Cardiac muscle cell (in vitro differentiated cells and primary cell): ENCODE results near the gene OSBPL9. TPM values are rescaled to one million over a fixed set of nuclear protein-coding genes. Genes with fewer than 3 reads are reported as not detected.
A peak's percentile ranks its signal among the peaks of the same experiment; 100 is the strongest.

Source experiments
- DNase-seq, 2 donors: peaks; one replicate each; pipeline versions ENCODE4 v3.0.0 to v3.0.0-alpha.2; 2010 to 2017; ENCODE audit warnings: low read depth in 1 of 2, low spot score in 1 of 2
- H3K27ac ChIP-seq: fragments of 200-600 bp; sonication (generic); 2 replicates; pipeline ENCODE4 v1.5.1; 2016
- H3K27me3 ChIP-seq: fragments of 200-600 bp; sonication (generic); 2 replicates; pipeline ENCODE4 v1.6.0; 2016; ENCODE audit warnings: control low read depth
- H3K36me3 ChIP-seq: fragments of 200-600 bp; sonication (generic); 2 replicates; pipeline ENCODE4 v1.5.1; 2016; ENCODE audit warnings: control low read depth
- H3K4me1 ChIP-seq: fragments of 200-600 bp; sonication (generic); 2 replicates; pipeline ENCODE4 v1.8.1; 2017; ENCODE audit warnings: low read depth, mild to moderate bottlenecking, mixed run types
- H3K4me3 ChIP-seq: fragments of 200-600 bp; sonication (generic); 2 replicates; pipeline ENCODE4 v1.5.1; 2016; ENCODE audit warnings: mild to moderate bottlenecking
- H3K9me3 ChIP-seq: fragments of 200-600 bp; sonication (generic); 2 replicates; pipeline ENCODE4 v1.5.1; 2017; ENCODE audit warnings: low read depth, mild to moderate bottlenecking, control low read depth
- CTCF ChIP-seq: IDR thresholded peaks from 2 replicates; pipeline ENCODE4 v1.5.1; 2012; ENCODE audit warnings: low read depth, mild to moderate bottlenecking, low read length
- polyA plus RNA-seq: library from polyadenylated mRNA; unstranded; fragments of >200 nt; fragmentation: Nextera tagmentation; extraction: Ambion mirVana; gene quantifications from 2 replicates; pipeline ENCODE4 v1.2.1, GENCODE V29; 2016
- total RNA-seq: library from RNA; depleted of rRNA; stranded (reverse); fragments of >200 nt; gene quantifications from 2 replicates; pipeline ENCODE4 v1.2.3, GENCODE V29; 2016

Gene OSBPL9
- total and polyA plus RNA-seq, 2 experiments from 2014 or later: 103 to 104 TPM

- peak in 1 of 2 donors; percentile 12 for DNase-seq
- no peaks in the 10 kb centered on the region for H3K27me3 ChIP-seq
- no peaks in the 10 kb centered on the region for H3K9me3 ChIP-seq
- H3K27ac ChIP-seq: peak overlapping the region; percentile 67
- TF ChIP-seq CTCF: no peak
- no peaks in the 10 kb centered on the region for H3K36me3 ChIP-seq
- H3K4me3 ChIP-seq: no peak overlapping the region
- H3K4me1 ChIP-seq: peaks cover 66% of the 10 kb centered on the region
Measured at GRCh38 chr1:51733793-51734522, 117.1 kb downstream of the OSBPL9 start.

- no peaks in the 10 kb centered on the region for H3K36me3 ChIP-seq
- peak overlapping the region; percentile 67 for H3K27ac ChIP-seq
- H3K9me3 ChIP-seq: no peaks in the 10 kb centered on the region
- DNase-seq: peak in 1 of 2 donors; percentile 6
- peaks cover 66% of the 10 kb centered on the region for H3K4me1 ChIP-seq
- H3K4me3 ChIP-seq: no peak overlapping the region
- no peaks in the 10 kb centered on the region for H3K27me3 ChIP-seq
- TF ChIP-seq CTCF: no peak
Measured at GRCh38 chr1:51734896-51735745, 118.2 kb downstream of the OSBPL9 start.

- Histone ChIP-seq H3K27ac (peak overlapping the region; percentile 67), H3K9me3 (no peaks in the 10 kb centered on the region), H3K4me1 (peaks cover 67% of the 10 kb centered on the region), H3K27me3 (no peaks in the 10 kb centered on the region), H3K36me3 (no peaks in the 10 kb centered on the region), H3K4me3 (no peak overlapping the region)
- no peak for DNase-seq
- TF ChIP-seq CTCF: no peak
Measured at GRCh38 chr1:51735746-51736254, 118.9 kb downstream of the OSBPL9 start.

- Histone ChIP-seq H3K9me3 (no peaks in the 10 kb centered on the region), H3K4me1 (peaks cover 60% of the 10 kb centered on the region), H3K27me3 (no peaks in the 10 kb centered on the region), H3K27ac (peak overlapping the region; percentile 49), H3K36me3 (no peaks in the 10 kb centered on the region), H3K4me3 (no peak overlapping the region)
- no peak for TF ChIP-seq CTCF
- DNase-seq: peak; percentile 78 to 79
Measured at GRCh38 chr1:51736702-51737101, 119.8 kb downstream of the OSBPL9 start.

- H3K4me3 ChIP-seq: no peak overlapping the region
- no peak for TF ChIP-seq CTCF
- H3K27ac ChIP-seq: no peak overlapping the region
- H3K36me3 ChIP-seq: no peaks in the 10 kb centered on the region
- no peaks in the 10 kb centered on the region for H3K27me3 ChIP-seq
- no peaks in the 10 kb centered on the region for H3K9me3 ChIP-seq
- DNase-seq: no peak
- H3K4me1 ChIP-seq: peaks cover 46% of the 10 kb centered on the region
Measured at GRCh38 chr1:51738681-51739080, 121.8 kb downstream of the OSBPL9 start.
